Neural crest cell (in vitro differentiated cells): Measurements from ENCODE around the gene DYRK1A. TPM values are rescaled to one million over a fixed set of nuclear protein-coding genes. Genes with fewer than 3 reads are reported as not detected.

Experiments
- DNase-seq: peaks from one replicate; pipeline ENCODE4 v3.0.0; 2021; ENCODE audit warnings: low read depth, mixed read lengths, low spot score
- H3K27ac Mint-ChIP-seq: one replicate; pipeline ENCODE4 v1.8.0; 2021; ENCODE audit warnings: mild to moderate bottlenecking, mixed read lengths; ENCODE audit not compliant: unreplicated experiment
- H3K27me3 Mint-ChIP-seq: 2 replicates; pipeline ENCODE4 v1.8.0; 2021; ENCODE audit warnings: low read depth, mild to moderate bottlenecking, mixed read lengths
- H3K36me3 Mint-ChIP-seq: 2 replicates; pipeline ENCODE4 v1.8.0; 2021; ENCODE audit warnings: low read depth, mild to moderate bottlenecking, mixed read lengths
- H3K4me1 Mint-ChIP-seq: 2 replicates; pipeline ENCODE4 v1.8.0; 2021; ENCODE audit warnings: mixed read lengths
- H3K4me3 Mint-ChIP-seq: one replicate; pipeline ENCODE4 v1.8.0; 2021; ENCODE audit warnings: mild to moderate bottlenecking, mixed read lengths
- H3K9me3 Mint-ChIP-seq: 2 replicates; pipeline ENCODE4 v1.8.0; 2021; ENCODE audit warnings: mixed read lengths
- CTCF ChIP-seq: fragments of 200-600 bp; sonication (generic); conservative IDR thresholded peaks from 2 replicates; pipeline ENCODE4 v1.5.0; 2021; ENCODE audit warnings: antibody characterized with exemption, mild to moderate bottlenecking
- total RNA-seq: library from RNA; stranded (reverse); gene quantifications from 2 replicates; pipeline ENCODE4 v1.2.1, GENCODE V29; 2021

The DYRK1A gene
- total RNA-seq, 1 donor from 2014 or later = 77.0 TPM

GRCh38 chr21:37422382-37422781 lies 55.8 kb downstream of the DYRK1A start:
- no peak for TF ChIP-seq CTCF
- DNase-seq = no peak
- Mint-ChIP-seq H3K36me3 (peaks cover 17% of the 10 kb centered on the region), H3K9me3 (no peaks in the 10 kb centered on the region), H3K27me3 (no peaks in the 10 kb centered on the region), H3K27ac (peak overlapping the region; percentile 43), H3K4me1 (peaks cover 52% of the 10 kb centered on the region), H3K4me3 (no peak overlapping the region)

- H3K36me3 Mint-ChIP-seq = peaks cover 18% of the 10 kb centered on the region
- peaks cover 53% of the 10 kb centered on the region for H3K4me1 Mint-ChIP-seq
- H3K9me3 Mint-ChIP-seq = no peaks in the 10 kb centered on the region
- DNase-seq = no peak
- no peak for TF ChIP-seq CTCF
- H3K27me3 Mint-ChIP-seq = no peaks in the 10 kb centered on the region
- no peak overlapping the region for H3K4me3 Mint-ChIP-seq
- no peak overlapping the region for H3K27ac Mint-ChIP-seq
Measured at GRCh38 chr21:37423103-37423502, 56.5 kb downstream of the DYRK1A start.

- H3K4me1 Mint-ChIP-seq = peaks cover 50% of the 10 kb centered on the region
- H3K27ac Mint-ChIP-seq = no peak overlapping the region
- no peak for DNase-seq
Measured at GRCh38 chr21:37424396-37424795, 57.8 kb downstream of the DYRK1A start.

GRCh38 chr21:37425001-37425400 lies 58.4 kb downstream of the DYRK1A start:
- Mint-ChIP-seq H3K36me3 (peaks cover 22% of the 10 kb centered on the region), H3K4me1 (peaks cover 50% of the 10 kb centered on the region), H3K9me3 (no peaks in the 10 kb centered on the region), H3K27ac (no peak overlapping the region), H3K4me3 (no peak overlapping the region), H3K27me3 (no peaks in the 10 kb centered on the region)
- DNase-seq = no peak
- TF ChIP-seq CTCF = no peak

More at GRCh38 chr21:37424396-37424795, 57.8 kb downstream of the DYRK1A start:
- H3K4me3 Mint-ChIP-seq = no peak overlapping the region
- peaks cover 21% of the 10 kb centered on the region for H3K36me3 Mint-ChIP-seq
- no peaks in the 10 kb centered on the region for H3K9me3 Mint-ChIP-seq
- H3K27me3 Mint-ChIP-seq = no peaks in the 10 kb centered on the region
- TF ChIP-seq CTCF = no peak

- Mint-ChIP-seq H3K4me3 (no peak overlapping the region), H3K4me1 (peaks cover 49% of the 10 kb centered on the region), H3K36me3 (peaks cover 19% of the 10 kb centered on the region), H3K9me3 (no peaks in the 10 kb centered on the region), H3K27ac (no peak overlapping the region), H3K27me3 (no peaks in the 10 kb centered on the region)
- TF ChIP-seq CTCF = no peak
- no peak for DNase-seq
Measured at GRCh38 chr21:37425684-37426083, 59.1 kb downstream of the DYRK1A start.

GRCh38 chr21:37427221-37427620 lies 60.6 kb downstream of the DYRK1A start:
- Mint-ChIP-seq H3K9me3 (no peaks in the 10 kb centered on the region), H3K27ac (no peak overlapping the region), H3K4me1 (peaks cover 54% of the 10 kb centered on the region), H3K36me3 (peaks cover 19% of the 10 kb centered on the region), H3K27me3 (no peaks in the 10 kb centered on the region), H3K4me3 (no peak overlapping the region)
- DNase-seq = no peak
- TF ChIP-seq CTCF = no peak
